Measurements from ENCODE around the gene LRRFIP2.

- TF ChIP-seq CTCF (conservative IDR thresholded peaks at IDR 0.05): no peak
- no peak for TF ChIP-seq ZFX (IDR thresholded peaks at IDR 0.05)
Observed at GRCh38 chr3:37127340-37127739, 47.0 kb downstream of the LRRFIP2 start.

All from C4-2B (cell line).